ENCODE data around the gene ZC3H18. TPM values are rescaled to one million over a fixed set of nuclear protein-coding genes. Genes with fewer than 3 reads are reported as not detected.
"Not testable (repeated sequence)": the region's sequence is repeated elsewhere in the genome, so short reads cannot be mapped to it uniquely, and the experiment has no call there.

The ZC3H18 gene
- polyA plus RNA-seq, 5 donors, result 31.0 to 47.2 (median 38.7) TPM

DNA sequence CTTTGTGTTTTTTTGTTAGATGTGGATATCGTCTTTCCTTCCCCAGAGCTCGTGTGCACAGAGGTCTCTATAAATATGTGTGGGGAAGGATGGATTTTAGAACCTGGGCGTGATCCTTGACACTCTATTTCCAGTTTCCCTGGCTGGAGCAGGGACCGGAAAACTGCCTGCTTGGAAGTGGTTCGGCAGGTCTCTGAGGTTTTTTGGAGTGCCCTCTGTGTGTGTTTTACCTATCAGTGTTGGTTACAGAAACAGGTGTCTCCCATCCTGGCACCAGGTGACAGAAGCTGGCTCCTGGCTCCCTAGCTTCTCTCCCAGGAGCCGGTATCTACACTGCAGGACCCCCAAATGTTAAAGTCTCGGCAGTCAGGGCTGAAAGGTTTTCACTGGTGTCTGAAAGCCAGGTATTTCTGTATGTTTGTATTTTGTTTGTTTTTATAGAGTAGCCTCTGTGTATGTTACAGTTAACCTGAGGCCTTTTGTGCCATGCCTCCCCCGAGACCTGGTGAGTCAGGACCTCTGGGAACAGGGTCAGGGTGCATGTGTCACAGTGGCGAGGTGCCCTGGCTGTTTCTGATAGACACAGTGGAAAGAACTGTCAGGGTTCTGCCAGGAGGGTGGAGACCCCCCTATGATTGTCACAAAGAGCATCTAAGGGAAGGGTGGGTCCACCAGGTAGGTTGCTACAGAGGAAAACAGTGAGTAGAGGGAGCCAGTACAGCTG, 31.3 kb downstream of the ZC3H18 start:
- DNase-seq, result no peak

DNA sequence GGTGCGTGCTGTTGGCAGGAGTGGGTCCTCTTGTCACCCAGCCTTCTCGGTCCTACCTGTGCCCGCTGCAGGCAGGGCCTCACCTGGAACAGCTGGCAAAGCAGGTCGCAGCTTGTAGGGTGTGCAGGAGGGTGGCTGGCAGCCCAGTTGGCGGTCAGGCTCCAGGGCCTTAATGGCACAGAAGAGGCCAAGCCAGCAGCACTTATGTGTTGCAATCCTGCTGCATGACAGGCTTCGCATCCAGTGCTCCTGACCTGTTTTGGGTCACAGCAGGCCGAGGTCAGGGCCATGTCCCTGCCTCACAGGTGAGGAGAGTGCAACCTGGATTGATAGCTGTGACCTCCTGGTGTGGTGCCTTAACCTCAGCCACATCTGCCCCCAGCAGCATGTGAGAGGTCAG, 31.9 kb downstream of the ZC3H18 start:
- no peak for DNase-seq

DNA sequence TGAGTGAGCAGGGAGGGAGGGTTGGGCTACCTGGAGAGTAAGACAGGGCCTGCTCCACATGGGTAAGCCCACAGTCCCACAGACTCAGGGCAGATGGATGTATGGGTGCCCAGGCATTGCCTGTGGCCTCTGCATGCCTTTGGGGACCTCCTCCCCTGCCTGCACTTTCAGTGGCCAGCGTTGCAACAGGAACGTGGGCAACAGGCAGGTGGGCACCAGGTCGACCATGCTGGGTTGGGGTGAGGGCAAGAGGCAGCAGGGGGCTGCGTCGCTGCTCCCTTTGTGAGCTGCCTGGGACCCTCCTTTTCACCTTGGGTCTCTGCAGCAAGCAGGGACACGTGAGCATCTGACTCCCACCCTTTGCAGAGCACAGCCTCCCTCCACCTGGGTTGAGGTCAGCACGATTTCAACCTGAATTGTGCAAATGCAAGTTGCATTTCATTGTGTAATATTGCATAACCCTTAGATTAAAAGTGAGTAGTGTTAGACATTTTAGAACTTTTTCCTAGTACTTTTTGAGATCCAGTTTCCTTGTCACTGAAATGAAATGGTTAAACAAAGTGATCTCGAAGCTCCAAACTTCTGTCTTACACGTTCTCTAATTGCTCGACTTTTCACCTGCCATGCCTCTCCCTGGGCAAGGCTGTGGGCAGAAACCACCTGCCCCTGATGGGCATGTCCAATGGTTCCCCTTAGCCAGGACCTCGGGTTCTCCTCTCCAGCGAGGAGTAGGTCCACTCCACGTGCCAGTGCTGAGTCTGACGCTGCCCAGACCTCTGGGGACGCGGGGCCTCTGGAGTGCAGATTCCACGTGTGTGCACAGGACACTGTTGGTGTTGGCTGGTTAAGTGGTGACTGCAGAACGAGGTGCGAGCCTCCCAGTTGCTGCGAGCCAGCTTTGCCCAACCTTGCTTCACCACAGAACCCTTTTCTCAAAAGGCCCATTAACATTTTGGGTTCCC, 35.3 kb downstream of the ZC3H18 start:
- no peak for DNase-seq

DNA sequence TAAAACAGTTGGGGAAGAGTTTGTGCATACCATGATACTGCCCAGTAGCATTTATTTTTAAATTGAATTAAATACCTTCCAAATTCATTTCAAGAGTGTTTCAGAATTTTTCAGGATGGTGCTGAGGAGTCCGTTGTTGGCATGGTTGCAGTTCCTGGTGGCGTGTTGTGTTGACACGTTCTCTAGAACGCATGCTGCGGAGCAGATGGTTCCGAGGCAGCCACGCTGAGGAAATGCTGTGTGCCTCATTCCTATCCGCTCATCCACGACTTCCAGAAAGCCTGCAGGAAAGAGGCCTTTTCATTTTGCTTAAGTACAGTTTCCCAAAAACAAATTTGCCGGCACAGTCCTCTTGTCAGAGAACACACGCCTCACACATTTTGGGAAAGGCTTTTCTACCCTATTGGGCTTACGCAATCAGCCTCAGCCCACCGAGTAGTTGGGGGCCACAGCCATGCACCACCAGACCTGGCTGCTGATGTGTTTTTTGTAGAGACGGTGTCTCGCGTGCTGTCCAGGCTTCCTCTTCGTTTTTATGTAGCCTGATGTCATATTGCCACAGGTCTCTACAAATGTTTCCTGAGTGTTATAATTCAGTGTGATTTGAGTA, 36.0 kb downstream of the ZC3H18 start:
- DNase-seq, result no peak

DNA sequence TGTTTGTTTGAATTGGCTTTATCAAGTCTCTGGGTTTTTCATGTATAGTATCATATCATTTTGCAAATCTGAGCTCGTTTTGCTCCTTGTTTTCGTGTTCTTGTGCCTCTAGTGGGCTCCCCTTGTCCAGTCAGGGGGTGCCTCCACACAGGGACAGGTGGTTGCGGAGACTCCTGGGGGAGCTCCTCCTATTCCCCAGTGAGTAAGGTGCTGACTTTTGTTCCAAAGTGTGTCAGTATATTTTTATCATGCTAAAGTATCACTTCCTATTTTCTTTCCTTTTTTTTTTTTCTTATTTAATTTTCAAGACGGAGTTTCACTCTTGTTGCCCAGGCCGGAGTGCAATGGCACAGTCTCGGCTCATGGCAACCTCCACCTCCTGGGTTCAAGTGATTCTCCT, 37.9 kb downstream of the ZC3H18 start:
- no peak for DNase-seq

DNA sequence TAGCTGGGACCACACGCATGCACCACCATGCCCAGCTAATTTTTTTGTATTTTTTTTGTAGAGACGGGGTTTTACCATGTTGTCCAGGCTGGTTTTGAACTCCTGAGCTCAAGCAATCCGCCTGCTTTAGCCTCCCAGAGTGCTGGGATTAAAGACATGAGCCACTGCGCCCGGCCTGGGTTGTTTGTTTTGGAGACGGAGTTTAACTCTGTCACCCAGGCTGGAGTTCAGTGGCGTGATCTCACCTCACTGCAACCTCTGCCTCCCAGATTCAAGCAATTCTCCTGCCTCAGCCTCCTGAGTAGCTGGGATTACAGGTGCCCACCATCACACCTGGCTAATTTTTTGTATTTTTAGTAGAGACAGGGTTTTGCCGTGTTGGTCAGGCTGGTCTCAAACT, 39.2 kb downstream of the ZC3H18 start:
- DNase-seq, result not testable (repeated sequence)

DNA sequence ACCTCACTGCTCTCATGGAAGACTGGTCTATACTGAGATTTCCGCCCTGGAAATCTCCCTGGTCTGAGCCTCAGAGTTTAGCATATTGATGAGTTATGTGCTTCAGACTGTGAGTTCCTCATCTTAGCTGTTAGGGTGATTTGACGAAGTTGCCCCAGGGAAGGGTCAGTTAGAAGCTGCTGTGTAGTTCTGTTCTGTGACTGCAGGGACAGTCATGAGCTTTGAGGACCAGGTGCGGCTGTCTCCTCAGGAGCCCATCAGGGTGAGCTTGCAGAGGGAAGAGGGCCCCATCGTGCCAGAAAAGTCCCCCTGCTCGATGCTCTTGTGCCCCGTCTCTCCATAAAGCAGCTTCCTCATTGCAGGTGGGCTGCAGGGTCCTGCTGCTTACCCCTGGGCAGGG, 39.9 kb downstream of the ZC3H18 start:
- no peak for DNase-seq

DNA sequence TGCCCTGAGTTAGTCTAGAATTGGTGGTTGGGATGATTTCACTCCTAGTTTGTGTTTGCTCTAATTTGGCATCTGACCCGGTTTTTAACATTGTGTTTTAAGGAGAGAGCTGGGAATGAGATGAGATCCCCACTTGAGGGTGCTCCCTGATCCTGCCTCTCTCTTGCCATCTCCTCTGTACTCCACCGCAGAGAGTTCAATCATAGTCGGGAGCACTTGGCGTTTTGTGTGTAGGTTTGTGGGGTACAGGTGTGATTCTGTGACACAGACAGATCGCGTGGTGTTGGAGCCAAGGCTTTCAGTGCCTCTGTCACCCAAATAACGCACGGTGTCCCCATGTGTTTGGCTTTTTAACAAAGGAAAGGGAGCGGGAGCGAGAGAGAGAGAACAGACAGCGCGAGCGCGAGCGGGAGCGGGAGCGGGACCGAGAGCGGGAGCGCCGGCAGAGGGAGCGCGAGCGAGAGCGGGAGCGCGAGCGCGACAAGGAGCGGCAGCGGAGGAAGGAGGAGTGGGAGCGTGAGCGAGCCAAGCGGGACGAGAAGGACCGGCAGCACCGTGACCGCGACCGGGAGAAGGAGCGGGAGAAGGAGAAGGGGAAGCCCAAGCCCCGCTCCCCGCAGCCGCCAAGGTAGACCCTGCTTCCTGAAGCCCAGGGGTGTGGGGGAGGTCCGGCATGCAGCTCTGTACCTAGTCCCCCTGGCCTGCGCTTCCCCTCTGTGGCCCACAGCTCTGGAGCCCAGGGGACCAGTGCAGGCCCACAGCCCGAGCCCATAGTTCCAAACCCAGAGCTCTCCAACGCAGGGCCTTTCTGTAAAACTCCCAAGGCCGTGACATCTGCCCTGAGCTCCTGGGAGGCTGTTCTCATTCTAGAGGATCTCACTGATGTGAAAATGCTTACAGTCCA, 41.0 kb downstream of the ZC3H18 start:
- DNase-seq, result no peak

DNA sequence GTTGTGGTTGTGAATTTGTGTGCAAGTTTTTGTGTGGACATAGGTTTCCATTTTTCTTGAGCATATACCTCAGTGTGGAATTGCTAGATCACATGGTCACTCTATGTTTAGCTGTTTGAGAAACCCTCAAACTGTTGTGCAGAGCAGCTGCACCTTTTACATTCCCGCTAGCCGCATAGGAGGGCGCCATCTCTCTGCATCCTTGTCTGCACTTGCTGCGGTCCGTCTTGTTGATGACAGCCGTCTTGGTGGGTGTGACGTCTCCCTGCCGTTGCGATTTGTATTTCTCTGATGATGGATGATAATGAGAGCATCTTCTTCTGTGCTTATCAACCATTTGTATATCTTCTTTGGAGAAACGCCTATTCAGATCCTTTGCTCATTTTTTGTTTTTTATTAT, 43.1 kb downstream of the ZC3H18 start:
- DNase-seq, result no peak

DNA sequence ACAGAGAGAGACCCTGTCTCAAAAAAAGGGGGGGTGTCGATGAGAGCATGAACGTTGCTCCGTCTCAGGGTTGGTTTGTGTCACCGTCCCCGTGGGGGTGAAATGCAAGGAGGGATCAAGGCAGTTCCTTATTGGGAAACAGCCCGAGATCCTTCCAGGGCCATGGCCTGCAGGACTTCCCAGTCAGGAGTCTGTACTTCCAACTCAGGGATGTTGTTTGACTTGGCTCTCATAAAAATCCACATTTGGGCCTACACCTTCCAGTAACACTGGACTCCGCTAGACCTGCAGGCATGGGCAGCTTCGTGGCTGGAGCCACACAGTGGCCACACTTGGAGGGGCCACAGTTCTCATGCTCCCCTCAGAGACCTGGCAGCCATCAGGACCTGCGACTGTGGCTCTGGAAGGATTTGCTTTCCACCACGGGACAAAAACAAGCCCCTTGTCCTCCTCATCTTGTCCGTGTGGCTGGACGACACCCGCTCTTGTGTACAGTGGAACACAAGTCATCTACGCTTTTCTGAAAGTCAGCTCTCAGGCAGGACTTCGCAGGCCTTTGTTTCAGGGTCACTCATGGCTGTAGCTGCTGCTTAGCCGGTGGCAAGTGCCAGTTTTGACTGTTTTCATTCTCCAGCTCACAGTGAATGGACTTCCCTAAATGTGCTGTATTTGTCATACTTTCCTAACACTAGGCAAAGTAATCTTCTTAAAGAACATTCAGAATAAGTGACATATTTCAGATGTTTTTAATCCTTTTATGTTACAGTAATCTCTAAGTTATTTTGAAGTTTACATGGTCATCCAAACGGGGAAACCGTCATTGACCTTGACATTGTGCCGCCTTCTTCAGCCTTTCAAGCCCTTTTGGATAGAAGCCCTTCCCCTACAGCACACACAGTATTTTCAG, 44.0 kb downstream of the ZC3H18 start:
- no peak for DNase-seq

DNA sequence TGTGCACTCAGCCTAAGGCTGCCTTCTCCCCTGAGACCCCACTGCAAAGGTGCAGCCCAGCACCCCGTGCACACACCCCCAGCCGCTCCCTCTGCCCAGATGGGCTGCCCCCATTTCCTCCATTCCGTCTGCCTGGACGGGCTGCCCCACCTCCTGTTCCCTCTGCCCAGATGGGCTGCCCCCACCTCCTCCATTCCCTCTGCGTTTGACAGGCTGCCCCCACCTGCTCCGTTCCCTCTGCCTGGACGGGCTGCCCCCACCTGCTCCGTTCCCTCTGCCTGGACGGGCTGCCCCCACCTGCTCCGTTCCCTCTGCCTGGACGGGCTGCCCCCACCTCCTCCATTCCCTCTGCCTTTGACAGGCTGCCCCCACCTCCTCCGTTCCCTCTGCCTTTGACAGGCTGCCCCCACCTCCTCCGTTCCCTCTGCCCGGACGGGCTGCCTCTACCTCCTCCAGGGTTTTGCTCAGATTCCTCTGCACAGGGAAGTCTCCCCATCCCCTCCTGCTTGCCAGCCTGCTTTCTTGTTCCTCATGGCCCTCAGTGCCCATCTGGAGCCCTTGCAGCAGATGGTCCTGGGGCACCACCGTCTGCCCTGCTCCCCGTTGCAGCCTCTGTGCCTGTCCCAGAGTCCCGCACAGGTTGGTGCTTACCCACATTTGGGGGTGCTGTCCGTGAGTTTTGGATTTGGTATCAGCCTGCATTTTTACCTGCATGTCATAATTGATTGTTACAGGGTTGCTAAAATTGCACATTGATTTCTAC, 44.8 kb downstream of the ZC3H18 start:
- DNase-seq, result no peak

DNA sequence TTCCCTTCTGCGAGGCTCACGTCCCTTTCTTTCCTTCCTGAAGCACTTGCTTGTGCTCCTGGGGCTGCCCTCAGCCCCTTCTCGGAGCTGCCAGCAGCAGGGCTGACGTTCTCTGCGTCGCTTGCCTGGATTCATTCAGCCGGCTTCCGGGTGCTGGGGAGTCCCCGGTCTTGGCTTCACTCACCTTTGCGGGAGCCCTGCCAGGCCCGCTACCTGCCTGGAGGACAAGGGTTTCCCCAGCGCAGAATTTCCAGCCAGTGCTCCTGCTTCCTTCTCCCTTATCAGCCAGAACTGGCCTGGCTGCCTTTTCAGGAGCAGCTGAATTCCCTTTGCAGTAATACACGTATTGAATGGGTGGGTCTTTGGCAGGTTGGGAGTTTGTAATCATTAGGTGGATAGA, 46.1 kb downstream of the ZC3H18 start:
- DNase-seq, result peak; percentile 61 to 65

DNA sequence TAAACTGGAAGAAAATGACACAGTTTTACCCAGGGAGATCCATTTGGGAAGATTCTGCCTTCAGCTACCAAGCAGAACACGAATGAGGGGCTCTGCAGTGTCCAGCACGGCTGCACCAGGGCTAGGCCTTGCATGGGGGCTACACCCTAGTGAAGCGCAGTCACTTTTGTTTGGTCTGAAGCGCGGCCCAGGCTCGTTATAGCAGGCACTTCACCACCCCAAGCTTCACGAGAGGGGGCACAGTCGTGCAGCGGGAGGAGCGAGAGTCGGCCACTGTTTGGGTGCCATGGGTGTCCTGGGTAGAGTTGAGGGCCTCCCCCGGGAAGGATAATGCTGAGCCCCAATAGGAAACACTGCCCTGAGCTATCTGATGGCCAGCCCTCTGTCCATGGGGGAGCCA, 46.5 kb downstream of the ZC3H18 start:
- DNase-seq, result no peak

DNA sequence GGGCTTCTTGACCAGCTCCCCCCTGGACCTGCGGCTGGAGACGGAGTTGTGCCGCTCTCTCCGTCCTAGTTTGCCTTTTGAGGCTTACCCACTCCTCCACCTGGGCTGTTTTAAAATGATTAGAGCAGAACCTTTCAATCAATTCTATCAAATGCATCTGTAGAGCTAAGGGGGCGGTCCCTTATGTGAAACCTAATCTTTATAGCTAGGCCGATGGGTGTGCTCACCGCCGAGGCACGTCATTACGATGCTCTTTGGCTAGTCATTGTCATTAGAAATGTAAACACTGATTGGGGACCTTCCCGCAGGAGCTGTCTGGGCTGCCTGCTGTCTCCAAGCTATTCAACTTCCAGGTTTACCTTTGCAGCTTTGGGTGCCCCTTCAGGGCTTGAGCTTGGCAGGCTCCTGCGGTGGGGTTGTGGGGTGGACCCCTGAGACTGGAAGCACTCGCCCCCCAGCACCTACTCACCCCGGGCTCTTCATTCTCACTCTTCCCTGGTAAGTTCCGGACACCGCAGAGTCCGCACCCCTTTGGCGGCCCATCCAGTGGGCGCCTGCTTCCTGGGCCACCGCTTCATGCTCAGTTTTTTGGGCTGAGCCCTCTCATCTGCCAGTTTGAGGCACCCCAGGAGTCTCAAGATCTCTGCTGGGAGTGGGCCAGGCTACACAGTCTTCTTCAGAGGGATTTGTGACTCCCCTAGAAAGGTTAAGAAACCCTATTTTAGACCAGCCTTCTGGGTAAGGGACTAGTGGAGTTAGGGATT, 47.2 kb downstream of the ZC3H18 start:
- no peak for DNase-seq

DNA sequence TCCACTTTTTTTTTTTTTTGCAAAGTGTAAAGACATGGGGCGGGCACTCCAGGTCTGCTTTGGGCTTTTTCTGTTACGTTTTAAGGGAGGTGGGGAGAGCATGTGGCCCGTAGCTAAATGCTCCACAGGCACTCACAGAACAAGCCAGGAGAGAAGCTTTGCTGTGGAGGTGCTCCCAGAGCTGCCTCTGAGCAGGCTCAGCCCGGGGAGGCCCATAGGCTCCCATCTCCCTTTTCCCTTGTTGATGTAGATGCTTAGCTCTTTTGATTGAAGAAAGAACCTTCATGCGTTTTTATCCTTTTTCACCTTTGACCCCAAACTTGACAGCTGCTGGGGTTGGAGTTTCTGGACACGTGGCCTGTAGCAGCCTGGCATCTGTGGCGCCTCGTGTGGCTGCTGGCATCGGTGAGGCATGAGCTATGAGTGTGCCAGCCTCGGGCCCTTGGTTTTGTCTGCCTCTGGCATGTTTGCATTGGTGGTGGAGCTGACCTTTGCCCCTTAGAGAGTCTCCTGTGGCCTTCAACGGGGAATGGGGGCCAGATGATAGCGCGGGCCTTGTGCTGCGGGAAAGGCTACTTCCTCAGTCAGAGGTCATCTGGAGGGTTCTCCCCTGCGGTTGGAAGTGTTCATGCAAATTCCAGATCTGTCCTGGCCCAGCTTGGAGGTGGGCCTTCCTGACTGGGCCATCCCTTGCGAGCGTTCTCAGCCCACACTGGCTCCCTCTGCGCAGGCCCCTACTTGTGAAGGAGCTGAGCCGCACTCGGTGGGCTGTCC, 48.2 kb downstream of the ZC3H18 start:
- no peak for DNase-seq

DNA sequence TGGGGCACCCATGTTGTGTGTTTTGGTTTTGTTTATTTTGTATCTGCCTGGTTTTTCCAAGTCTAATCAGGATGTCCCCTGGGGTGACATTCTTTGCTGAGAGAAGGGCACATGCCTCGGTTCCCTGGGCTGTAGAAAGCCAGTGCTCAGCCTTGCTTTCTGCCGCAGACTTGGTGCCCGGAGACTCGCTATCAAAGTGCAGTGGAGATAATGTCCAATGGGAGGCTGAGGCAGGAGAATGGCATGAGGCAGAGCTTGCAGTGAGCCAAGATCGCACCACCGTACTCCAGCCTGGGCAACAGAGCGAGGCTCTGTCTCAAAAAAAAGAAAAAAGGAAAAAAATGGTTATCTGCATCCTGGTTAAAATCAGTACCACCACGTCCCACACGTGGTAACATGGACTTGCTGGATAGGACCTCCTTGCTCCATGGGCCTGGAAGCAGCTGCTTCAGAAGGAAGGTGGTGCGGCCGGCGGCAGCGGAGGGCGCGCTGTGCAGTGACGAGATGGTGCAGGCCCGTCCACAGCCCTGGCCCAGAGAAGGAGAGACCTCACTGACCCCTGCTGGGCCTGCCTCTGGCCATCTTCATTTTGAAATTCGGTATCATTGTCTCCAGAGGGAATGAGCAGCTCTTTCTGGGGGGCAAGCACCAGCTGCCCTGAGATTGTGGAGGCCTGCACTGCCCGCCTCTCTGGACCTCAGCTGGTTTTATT, 48.9 kb downstream of the ZC3H18 start:
- DNase-seq, result no peak
